DND-41 (cell line): ENCODE results near the gene FRMPD1.

Experiments
- EZH2 ChIP-seq: IDR thresholded peaks from 3 replicates; pipeline ENCODE4 v1.6.1; 2012; ENCODE audit warnings: borderline replicate concordance, low read depth, mild to moderate bottlenecking, moderate library complexity, low read length, inconsistent platforms; ENCODE audit not compliant: severe bottlenecking
- TF ChIP-seq, protein P1 (sequence below): IDR thresholded peaks from 2 replicates; pipeline ENCODE4 v1.5.1; 2012; ENCODE audit warnings: borderline replicate concordance, low read length, moderate library complexity, mild to moderate bottlenecking; ENCODE audit not compliant: poor library complexity, severe bottlenecking; ENCODE audit errors: extremely low read depth

DNA sequence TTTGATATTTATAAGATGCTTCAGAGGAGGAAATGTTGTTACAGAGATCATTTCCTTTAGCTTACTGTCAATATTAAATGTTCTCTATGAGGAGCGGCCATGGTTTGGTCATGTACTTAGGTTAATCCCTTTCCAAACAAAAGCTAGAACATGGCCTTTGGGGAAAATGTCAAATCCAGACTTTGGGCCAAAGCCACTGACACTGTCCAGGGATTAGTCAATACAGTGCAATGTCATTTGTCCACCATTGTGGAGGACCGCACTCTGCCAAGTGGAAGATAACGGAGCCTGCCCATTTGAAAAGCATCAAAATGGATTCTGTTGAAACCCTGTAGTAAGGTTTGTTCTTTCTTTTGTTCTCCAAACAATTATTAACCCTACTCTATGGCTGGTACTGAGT, 50.1 kb downstream of the FRMPD1 start:
- TF ChIP-seq, protein P1, sequence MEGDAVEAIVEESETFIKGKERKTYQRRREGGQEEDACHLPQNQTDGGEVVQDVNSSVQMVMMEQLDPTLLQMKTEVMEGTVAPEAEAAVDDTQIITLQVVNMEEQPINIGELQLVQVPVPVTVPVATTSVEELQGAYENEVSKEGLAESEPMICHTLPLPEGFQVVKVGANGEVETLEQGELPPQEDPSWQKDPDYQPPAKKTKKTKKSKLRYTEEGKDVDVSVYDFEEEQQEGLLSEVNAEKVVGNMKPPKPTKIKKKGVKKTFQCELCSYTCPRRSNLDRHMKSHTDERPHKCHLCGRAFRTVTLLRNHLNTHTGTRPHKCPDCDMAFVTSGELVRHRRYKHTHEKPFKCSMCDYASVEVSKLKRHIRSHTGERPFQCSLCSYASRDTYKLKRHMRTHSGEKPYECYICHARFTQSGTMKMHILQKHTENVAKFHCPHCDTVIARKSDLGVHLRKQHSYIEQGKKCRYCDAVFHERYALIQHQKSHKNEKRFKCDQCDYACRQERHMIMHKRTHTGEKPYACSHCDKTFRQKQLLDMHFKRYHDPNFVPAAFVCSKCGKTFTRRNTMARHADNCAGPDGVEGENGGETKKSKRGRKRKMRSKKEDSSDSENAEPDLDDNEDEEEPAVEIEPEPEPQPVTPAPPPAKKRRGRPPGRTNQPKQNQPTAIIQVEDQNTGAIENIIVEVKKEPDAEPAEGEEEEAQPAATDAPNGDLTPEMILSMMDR = no peak
- TF ChIP-seq EZH2 = no peak
